ENCODE measurements around the gene HPN. TPM values are rescaled to one million over a fixed set of nuclear protein-coding genes. Genes with fewer than 3 reads are reported as not detected.

The HPN gene
- total and polyA plus RNA-seq, 9 donors, result 0.42 to 21.1 (median 2.9) TPM; not detected in 1

GRCh38 chr19:35068941-35069634 is 27.6 kb downstream of the HPN start:
- DNase-seq, result no peak
- intact Hi-C loops (cut with DNase I), result no loop called here
- TF ChIP-seq CTCF (IDR thresholded peaks at IDR 0.05) (no peak), EP300 (IDR thresholded peaks at IDR 0.05) (no peak), POLR2A (IDR thresholded peaks at IDR 0.05) (no peak)
- Histone ChIP-seq H3K27me3 (no peaks in the 10 kb centered on the region), H3K4me1 (ENCODE audit: insufficient read depth) (no peaks in the 10 kb centered on the region), H3K9me3 (no peaks in the 10 kb centered on the region), H3K4me3 (no peak overlapping the region), H3K36me3 (no peaks in the 10 kb centered on the region), H3K27ac (no peak overlapping the region)
- 56 to 66% (median 62%) methylated on average over 10 of the region's 10 CpGs for WGBS, 3 donors

- H3K27me3 ChIP-seq, result no peaks in the 10 kb centered on the region
- H3K4me3 ChIP-seq, result no peak overlapping the region
- TF ChIP-seq POLR2A (IDR thresholded peaks at IDR 0.05) (no peak), EP300 (IDR thresholded peaks at IDR 0.05) (no peak), CTCF (IDR thresholded peaks at IDR 0.05) (no peak)
- H3K9me3 ChIP-seq, result no peaks in the 10 kb centered on the region
- H3K36me3 ChIP-seq, result no peaks in the 10 kb centered on the region
- WGBS, 3 donors, result 25 to 53% (median 50%) methylated on average over 1 of the region's 1 CpG
- no peaks in the 10 kb centered on the region for H3K4me1 ChIP-seq (ENCODE audit: insufficient read depth)
- intact Hi-C loops (cut with DNase I), result no loop called here
- no peak for DNase-seq
- H3K27ac ChIP-seq, result no peak overlapping the region
These were observed 28.2 kb downstream of the HPN start for GRCh38 chr19:35069696-35070095.

DNA sequence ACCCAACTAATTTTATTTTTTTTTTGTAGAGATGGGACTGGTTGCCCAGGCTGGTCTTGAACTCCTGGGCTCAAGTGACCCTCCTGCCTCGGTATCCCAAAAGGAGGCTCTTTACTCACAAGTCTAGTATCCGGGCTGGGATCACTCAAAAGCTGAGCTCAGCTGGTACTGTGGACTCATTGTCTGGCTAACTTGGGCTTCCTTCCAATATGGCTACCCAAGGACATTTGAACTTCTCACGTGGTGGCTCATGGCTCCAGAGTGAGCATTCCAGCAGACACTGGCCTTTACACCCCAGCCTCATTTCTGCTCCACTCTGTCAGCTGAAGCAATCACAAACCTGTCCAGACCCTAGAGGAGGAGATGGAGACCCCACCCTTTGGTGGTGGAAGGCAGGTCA is 28.9 kb downstream of the HPN start:
- H3K36me3 ChIP-seq, result no peaks in the 10 kb centered on the region
- no peak overlapping the region for H3K27ac ChIP-seq
- no peaks in the 10 kb centered on the region for H3K4me1 ChIP-seq (ENCODE audit: insufficient read depth)
- WGBS, 3 donors, result 83 to 88% (median 84%) methylated on average over 3 of the region's 3 CpGs
- H3K4me3 ChIP-seq, result no peak overlapping the region
- no peak for DNase-seq
- intact Hi-C loops (cut with DNase I), result no loop called here
- TF ChIP-seq EP300 (IDR thresholded peaks at IDR 0.05), result no peak
- no peak for TF ChIP-seq POLR2A (IDR thresholded peaks at IDR 0.05)
- no peak for TF ChIP-seq CTCF (IDR thresholded peaks at IDR 0.05)
- H3K27me3 ChIP-seq, result no peaks in the 10 kb centered on the region
- no peaks in the 10 kb centered on the region for H3K9me3 ChIP-seq

DNA sequence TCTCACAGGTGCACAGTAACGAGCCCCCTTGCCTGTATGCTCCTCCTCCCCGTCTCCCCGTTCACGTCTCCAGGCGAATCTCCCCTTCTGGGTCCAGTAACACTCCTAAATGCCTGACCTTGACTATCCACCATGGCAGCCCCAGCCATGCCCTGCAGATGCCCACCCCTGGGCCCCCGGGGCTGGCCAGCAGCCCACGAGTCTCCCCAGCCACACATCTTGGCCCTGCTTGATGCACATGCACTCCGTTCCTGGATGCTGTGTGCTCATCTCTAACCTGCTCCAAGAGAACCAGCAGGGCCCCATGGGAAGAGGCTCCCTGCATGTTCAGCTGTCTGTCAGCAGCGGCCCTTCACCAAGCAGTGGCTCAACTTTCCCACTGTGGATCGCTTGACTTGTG is 32.0 kb downstream of the HPN start:
- TF ChIP-seq POLR2A (IDR thresholded peaks at IDR 0.05) (no peak), CTCF (IDR thresholded peaks at IDR 0.05) (no peak), EP300 (IDR thresholded peaks at IDR 0.05) (no peak)
- Histone ChIP-seq H3K27ac (no peak overlapping the region), H3K4me3 (no peak overlapping the region), H3K27me3 (no peaks in the 10 kb centered on the region), H3K4me1 (ENCODE audit: insufficient read depth) (no peaks in the 10 kb centered on the region), H3K36me3 (no peaks in the 10 kb centered on the region), H3K9me3 (no peaks in the 10 kb centered on the region)
- no peak for DNase-seq
- intact Hi-C loops (cut with DNase I), result no loop called here
- 54 to 77% (median 71%) methylated on average over 10 of the region's 10 CpGs for WGBS, 3 donors
